OCI-LY3 (cell line): ENCODE results near the gene STX18.

Source experiments
- H2AFZ ChIP-seq: fragments of 200-600, 300-600 bp; shearing (Covaris generic); 2 replicates; pipeline ENCODE4 v1.6.0; 2014; ENCODE audit warnings: antibody characterized with exemption, low read depth, low read length
- H3K27ac ChIP-seq: fragments of 200-600, 300-600 bp; sonication (generic); 2 replicates; pipeline ENCODE4 v1.5.1; 2014; ENCODE audit warnings: mild to moderate bottlenecking, low read length, moderate library complexity, mixed read lengths
- H3K27me3 ChIP-seq: fragments of 200-600, 300-600 bp; sonication (generic); 2 replicates; pipeline ENCODE4 v1.6.1; 2014; ENCODE audit warnings: low read depth, low read length, mixed read lengths
- H3K36me3 ChIP-seq: fragments of 200-600, 300-600 bp; sonication (generic); replicated peaks from 2 replicates; pipeline ENCODE3; 2014; ENCODE audit warnings: low read depth, low read length, mixed read lengths
- H3K4me1 ChIP-seq: fragments of 300-600, 200-600 bp; sonication (generic); 2 replicates; pipeline ENCODE4 v1.6.1; 2014; ENCODE audit warnings: low read length, mixed read lengths
- H3K4me2 ChIP-seq: fragments of 200-600, 300-600 bp; sonication (generic); 2 replicates; pipeline ENCODE4 v1.6.1; 2014; ENCODE audit warnings: low read length, mixed read lengths
- H3K4me3 ChIP-seq: fragments of 300-600, 200-600 bp; sonication (generic); 2 replicates; pipeline ENCODE4 v1.5.1; 2014; ENCODE audit warnings: antibody characterized with exemption, mild to moderate bottlenecking, low read length, moderate library complexity
- H3K79me2 ChIP-seq: fragments of 300-600, 200-600 bp; shearing (Covaris generic); 2 replicates; pipeline ENCODE4 v1.6.1; 2014; ENCODE audit warnings: mild to moderate bottlenecking, low read length, mixed read lengths
- H3K9ac ChIP-seq: fragments of 300-600, 200-600 bp; shearing (Covaris generic); 2 replicates; pipeline ENCODE4 v1.6.0; 2014; ENCODE audit warnings: mild to moderate bottlenecking, low read length, moderate library complexity
- H3K9me3 ChIP-seq: fragments of 200-600, 300-600 bp; shearing (Covaris generic); 2 replicates; pipeline ENCODE4 v1.6.1; 2014; ENCODE audit warnings: low read length, mixed read lengths; ENCODE audit not compliant: insufficient read depth
- H4K20me1 ChIP-seq: fragments of 200-600, 300-600 bp; sonication (generic); 2 replicates; pipeline ENCODE4 v1.6.1; 2016; ENCODE audit warnings: low read length, mixed read lengths; ENCODE audit not compliant: insufficient read depth
- CTCF ChIP-seq: fragments of 200-600, 300-600 bp; sonication (generic); IDR thresholded peaks from 2 replicates; pipeline ENCODE4 v1.5.1; 2014; ENCODE audit warnings: antibody characterized with exemption, low read length, low read depth
- EZH2phosphoT487 ChIP-seq: fragments of 200-600 bp; shearing (Covaris generic); IDR thresholded peaks from 2 replicates; pipeline ENCODE4 v1.6.1; 2018; ENCODE audit warnings: antibody characterized with exemption, mixed run types, low read depth

Gene STX18

GRCh38 chr4:4541661-4542570 is at the start of gene STX18:
STX18 (minus strand) TSS chr4:4542048; CDS start chr4:4541964, 84 bp downstream.
- Histone ChIP-seq H4K20me1 (peaks cover 40% of the 10 kb centered on the region), H3K4me3 (peak within 1 kb of the TSS; percentile 79), H3K9me3 (no peaks in the 10 kb centered on the region), H3K79me2 (peaks cover 58% of the 10 kb centered on the region), H2AFZ (peak within 1 kb of the TSS; percentile 85), H3K36me3 (no peaks in the 10 kb centered on the region), H3K27me3 (no peaks in the 10 kb centered on the region), H3K27ac (peak within 1 kb of the TSS; percentile 83), H3K9ac (peak within 1 kb of the TSS; percentile 90), H3K4me1 (peaks cover 26% of the 10 kb centered on the region), H3K4me2 (peak within 1 kb of the TSS; percentile 87)
- TF ChIP-seq CTCF (no peak), EZH2phosphoT487 (no peak)

- peaks cover 18% of the 10 kb centered on the region for H3K36me3 ChIP-seq
- H2AFZ ChIP-seq: no peak overlapping the region
- no peaks in the 10 kb centered on the region for H3K4me1 ChIP-seq
- H3K4me3 ChIP-seq: no peak overlapping the region
- H3K27me3 ChIP-seq: no peaks in the 10 kb centered on the region
- no peak overlapping the region for H3K4me2 ChIP-seq
- no peak for TF ChIP-seq EZH2phosphoT487
- TF ChIP-seq CTCF: no peak
- no peak overlapping the region for H3K9ac ChIP-seq
- H4K20me1 ChIP-seq: no peaks in the 10 kb centered on the region
- H3K79me2 ChIP-seq: no peaks in the 10 kb centered on the region
- no peak overlapping the region for H3K27ac ChIP-seq
- H3K9me3 ChIP-seq: peaks cover 3% of the 10 kb centered on the region; the same call in 1 of the 2 replicates
Measured at GRCh38 chr4:4591071-4591470, 49.2 kb upstream of the STX18 start.

- H3K9me3 ChIP-seq: peaks cover 2% of the 10 kb centered on the region; the same call in 1 of the 2 replicates
- H3K4me3 ChIP-seq: no peak overlapping the region
- H3K27ac ChIP-seq: no peak overlapping the region
- H3K4me1 ChIP-seq: no peaks in the 10 kb centered on the region
- no peak for TF ChIP-seq CTCF
- TF ChIP-seq EZH2phosphoT487: no peak
- H3K79me2 ChIP-seq: no peaks in the 10 kb centered on the region
- H2AFZ ChIP-seq: no peak overlapping the region
- no peaks in the 10 kb centered on the region for H3K27me3 ChIP-seq
- H4K20me1 ChIP-seq: no peaks in the 10 kb centered on the region
- H3K36me3 ChIP-seq: peaks cover 15% of the 10 kb centered on the region
- no peak overlapping the region for H3K4me2 ChIP-seq
- H3K9ac ChIP-seq: no peak overlapping the region
Measured at GRCh38 chr4:4590546-4590945, 48.7 kb upstream of the STX18 start.

- TF ChIP-seq CTCF (no peak), EZH2phosphoT487 (no peak)
- Histone ChIP-seq H3K4me2 (no peak overlapping the region), H3K27ac (no peak overlapping the region)
Measured at GRCh38 chr4:4585012-4585670, 43.3 kb upstream of the STX18 start.

More at GRCh38 chr4:4585012-4585670, 43.3 kb upstream of the STX18 start:
- no peaks in the 10 kb centered on the region for H3K79me2 ChIP-seq
- no peaks in the 10 kb centered on the region for H4K20me1 ChIP-seq
- no peak overlapping the region for H2AFZ ChIP-seq
- no peaks in the 10 kb centered on the region for H3K4me1 ChIP-seq
- no peak overlapping the region for H3K4me3 ChIP-seq
- H3K9me3 ChIP-seq: no peaks in the 10 kb centered on the region
- H3K36me3 ChIP-seq: peaks cover 6% of the 10 kb centered on the region
- H3K9ac ChIP-seq: no peak overlapping the region
- no peaks in the 10 kb centered on the region for H3K27me3 ChIP-seq
